ENCODE results near the gene ARHGAP26. TPM values are rescaled to one million over a fixed set of nuclear protein-coding genes. Genes with fewer than 3 reads are reported as not detected.

ARHGAP26 gene
- total RNA-seq, 1 donor from 2014 or later = 17.1 TPM

DNA sequence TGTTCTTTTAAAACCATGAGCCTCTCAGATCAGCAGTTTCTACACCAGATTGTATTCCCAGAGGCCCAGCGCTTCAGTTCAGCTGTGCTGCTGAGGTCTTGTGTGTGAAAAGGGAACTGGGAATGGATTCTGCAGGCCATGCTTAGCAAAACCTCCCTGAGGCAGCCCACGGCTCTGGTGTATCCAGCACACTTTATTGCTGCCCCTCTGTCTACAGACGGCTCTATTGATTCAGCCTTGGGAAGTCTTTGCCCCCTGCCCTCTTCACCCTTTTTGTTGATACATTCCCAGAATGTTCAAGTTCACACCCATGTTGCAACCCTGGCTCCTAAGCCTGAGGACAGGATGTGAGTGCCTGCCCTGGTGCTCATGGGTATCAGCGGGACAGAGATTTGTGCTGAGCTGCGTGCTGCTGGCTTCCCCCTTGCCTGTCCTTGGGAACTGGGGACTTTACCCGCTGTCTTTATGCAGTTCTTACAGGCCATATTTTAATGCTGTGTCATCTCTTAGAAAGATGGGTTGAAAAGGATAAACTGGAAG is 37.3 kb downstream of the ARHGAP26 start:
- Histone ChIP-seq H3K36me3 (ENCODE audit: control insufficient read depth, insufficient read depth, low read length) (no peaks in the 10 kb centered on the region), H3K4me3 (ENCODE audit: low read depth, low read length) (no peak overlapping the region), H3K27me3 (ENCODE audit: control insufficient read depth, insufficient read depth, low read length) (no peaks in the 10 kb centered on the region)
- no peak for DNase-seq (ENCODE audit: low read depth)
- no peak for FAIRE-seq
- TF ChIP-seq, protein P1, sequence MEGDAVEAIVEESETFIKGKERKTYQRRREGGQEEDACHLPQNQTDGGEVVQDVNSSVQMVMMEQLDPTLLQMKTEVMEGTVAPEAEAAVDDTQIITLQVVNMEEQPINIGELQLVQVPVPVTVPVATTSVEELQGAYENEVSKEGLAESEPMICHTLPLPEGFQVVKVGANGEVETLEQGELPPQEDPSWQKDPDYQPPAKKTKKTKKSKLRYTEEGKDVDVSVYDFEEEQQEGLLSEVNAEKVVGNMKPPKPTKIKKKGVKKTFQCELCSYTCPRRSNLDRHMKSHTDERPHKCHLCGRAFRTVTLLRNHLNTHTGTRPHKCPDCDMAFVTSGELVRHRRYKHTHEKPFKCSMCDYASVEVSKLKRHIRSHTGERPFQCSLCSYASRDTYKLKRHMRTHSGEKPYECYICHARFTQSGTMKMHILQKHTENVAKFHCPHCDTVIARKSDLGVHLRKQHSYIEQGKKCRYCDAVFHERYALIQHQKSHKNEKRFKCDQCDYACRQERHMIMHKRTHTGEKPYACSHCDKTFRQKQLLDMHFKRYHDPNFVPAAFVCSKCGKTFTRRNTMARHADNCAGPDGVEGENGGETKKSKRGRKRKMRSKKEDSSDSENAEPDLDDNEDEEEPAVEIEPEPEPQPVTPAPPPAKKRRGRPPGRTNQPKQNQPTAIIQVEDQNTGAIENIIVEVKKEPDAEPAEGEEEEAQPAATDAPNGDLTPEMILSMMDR (IDR thresholded peaks at IDR 0.05; ENCODE audit: insufficient read depth, low read length, severe bottlenecking) = no peak

DNA sequence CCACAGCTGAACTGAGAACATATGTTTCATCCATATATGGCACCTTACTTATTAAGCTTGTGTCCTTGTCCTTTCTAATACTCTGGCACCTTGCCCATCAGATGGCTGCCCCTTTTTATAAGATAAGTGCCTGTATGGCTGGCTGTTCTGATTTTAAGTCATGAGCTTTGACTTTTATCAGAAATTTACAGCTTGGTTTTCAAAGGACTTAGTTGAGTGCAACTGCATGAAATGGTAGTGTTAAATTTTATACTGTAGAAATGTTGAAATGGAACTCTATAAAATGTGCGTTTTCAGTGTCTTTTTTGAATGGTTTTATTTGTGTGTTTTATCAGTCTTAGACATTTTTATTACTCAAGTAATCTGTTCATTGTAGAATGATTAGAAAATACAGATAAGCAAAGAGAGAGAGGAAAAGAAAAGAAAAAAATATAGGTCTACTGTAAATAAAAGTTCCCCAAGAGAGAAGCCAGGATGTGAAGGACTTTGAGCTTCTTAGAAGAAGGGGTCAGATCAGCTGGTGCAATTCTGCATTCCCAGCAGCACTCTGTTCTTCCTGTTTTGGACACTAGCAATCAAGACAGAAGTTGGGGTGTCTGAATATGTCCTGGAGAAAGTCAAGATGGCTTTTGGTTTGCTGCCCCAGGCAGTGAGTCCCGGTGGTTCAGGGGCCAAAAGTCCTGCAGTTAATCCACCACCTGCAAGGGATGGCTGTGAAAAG is 38.9 kb downstream of the ARHGAP26 start:
- Histone ChIP-seq H3K27me3 (ENCODE audit: control insufficient read depth, insufficient read depth, low read length) (no peaks in the 10 kb centered on the region), H3K4me3 (ENCODE audit: low read depth, low read length) (no peak overlapping the region), H3K36me3 (ENCODE audit: control insufficient read depth, insufficient read depth, low read length) (no peaks in the 10 kb centered on the region)
- TF ChIP-seq, protein P1 (IDR thresholded peaks at IDR 0.05; ENCODE audit: insufficient read depth, low read length, severe bottlenecking) = no peak
- DNase-seq (ENCODE audit: low read depth) (no peak), FAIRE-seq (no peak)

DNA sequence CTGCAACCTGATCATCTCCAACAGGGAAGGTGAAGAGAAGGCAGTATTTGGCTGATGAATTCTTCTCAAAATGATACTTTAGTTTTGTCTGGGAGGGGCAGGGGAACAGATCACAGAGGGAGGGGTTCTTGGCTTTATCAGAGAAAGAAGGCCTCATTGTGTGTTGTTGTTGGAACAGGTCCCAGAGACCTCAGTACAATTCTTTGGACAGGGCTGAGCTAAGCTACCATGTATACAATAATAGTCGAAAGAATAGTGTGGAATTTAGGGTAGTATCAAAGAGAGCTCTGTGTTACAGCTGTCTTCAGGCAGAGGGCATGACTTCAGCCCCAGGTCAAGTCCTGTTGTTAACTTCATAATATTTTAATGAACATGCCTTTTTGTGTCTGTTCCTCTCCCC is 39.9 kb downstream of the ARHGAP26 start:
- no peak for DNase-seq (ENCODE audit: low read depth)
- Histone ChIP-seq H3K4me3 (ENCODE audit: low read depth, low read length) (no peak overlapping the region), H3K27me3 (ENCODE audit: control insufficient read depth, insufficient read depth, low read length) (no peaks in the 10 kb centered on the region), H3K36me3 (ENCODE audit: control insufficient read depth, insufficient read depth, low read length) (no peaks in the 10 kb centered on the region)
- TF ChIP-seq, protein P1 (IDR thresholded peaks at IDR 0.05; ENCODE audit: insufficient read depth, low read length, severe bottlenecking) = no peak
- FAIRE-seq = no peak

DNA sequence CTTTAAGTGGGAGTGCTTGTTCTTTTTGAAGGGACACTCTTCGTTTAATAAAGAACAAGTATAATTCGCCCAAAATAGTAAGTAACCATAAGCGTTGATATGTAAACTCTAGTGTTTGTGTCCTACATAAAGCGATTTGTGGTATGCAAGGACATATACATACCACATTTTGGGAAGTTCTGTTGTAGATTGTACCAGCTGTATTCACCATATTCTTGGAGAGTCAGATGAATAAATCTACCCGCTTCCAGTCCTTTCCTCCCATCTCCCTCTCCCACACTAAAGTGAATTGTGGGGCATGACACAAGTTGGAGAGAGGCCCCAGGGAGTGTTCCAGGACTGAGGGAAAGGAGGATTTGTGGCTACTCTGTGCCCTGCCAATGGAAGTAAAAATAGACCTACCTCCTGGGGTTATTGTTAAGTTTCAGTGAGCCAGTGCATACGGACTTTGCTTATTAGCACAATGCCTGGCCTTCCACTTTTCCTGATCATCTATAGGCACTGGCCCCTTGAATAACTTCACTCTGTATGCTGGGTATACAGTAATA is 40.6 kb downstream of the ARHGAP26 start:
- DNase-seq (ENCODE audit: low read depth) (no peak), FAIRE-seq (no peak)
- TF ChIP-seq, protein P1 (IDR thresholded peaks at IDR 0.05; ENCODE audit: insufficient read depth, low read length, severe bottlenecking) = no peak
- Histone ChIP-seq H3K27me3 (ENCODE audit: control insufficient read depth, insufficient read depth, low read length) (no peaks in the 10 kb centered on the region), H3K4me3 (ENCODE audit: low read depth, low read length) (no peak overlapping the region), H3K36me3 (ENCODE audit: control insufficient read depth, insufficient read depth, low read length) (no peaks in the 10 kb centered on the region)

DNA sequence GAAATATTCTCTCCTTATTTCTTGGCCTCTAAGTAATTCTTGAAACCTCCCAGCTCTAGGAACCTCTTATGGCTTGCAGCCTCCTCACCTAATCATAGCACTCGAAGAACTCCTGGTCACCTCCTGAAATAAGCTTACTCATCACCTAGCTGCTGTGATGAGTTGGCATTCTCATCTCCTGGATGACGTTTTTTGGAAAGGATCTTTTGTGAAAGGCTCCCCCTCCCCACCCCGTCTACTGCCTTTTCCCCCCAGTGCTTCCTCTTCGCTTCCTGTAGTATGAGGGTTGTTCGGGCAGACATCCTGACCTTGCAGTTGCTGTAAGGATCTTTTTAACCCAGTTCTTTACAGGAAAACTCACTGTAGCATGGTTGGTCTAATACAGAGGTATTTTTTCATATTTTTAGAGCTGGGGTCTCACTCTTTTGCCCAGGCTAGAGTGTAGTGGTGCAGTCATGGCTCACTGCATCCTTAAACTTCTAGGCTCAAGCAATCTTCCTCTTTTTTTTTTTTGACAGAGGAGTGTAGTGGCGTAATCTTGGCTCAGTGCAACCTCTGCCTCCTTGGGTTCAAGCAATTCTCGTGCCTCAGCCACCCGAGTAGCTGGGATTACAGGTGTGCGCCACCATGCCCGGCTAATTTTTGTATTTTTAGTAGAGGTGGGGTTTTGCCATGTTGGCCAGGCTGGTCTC is 41.8 kb downstream of the ARHGAP26 start:
- DNase-seq (ENCODE audit: low read depth) (no peak), FAIRE-seq (no peak)
- TF ChIP-seq, protein P1 (IDR thresholded peaks at IDR 0.05; ENCODE audit: insufficient read depth, low read length, severe bottlenecking) = no peak
- Histone ChIP-seq H3K27me3 (ENCODE audit: control insufficient read depth, insufficient read depth, low read length) (no peaks in the 10 kb centered on the region), H3K4me3 (ENCODE audit: low read depth, low read length) (no peak overlapping the region), H3K36me3 (ENCODE audit: control insufficient read depth, insufficient read depth, low read length) (no peaks in the 10 kb centered on the region)

Measured in bronchial epithelial cell (primary cell).